ENCODE data around the gene PLCXD3. TPM values are rescaled to one million over a fixed set of nuclear protein-coding genes. Genes with fewer than 3 reads are reported as not detected.

The PLCXD3 gene
- total and polyA plus RNA-seq, 10 of the 15 experiments (the other 5 are each of a cell fraction or from before 2014, with no cell fraction given): not detected

GRCh38 chr5:41346609-41347008 is 163.8 kb downstream of the PLCXD3 start:
- BruUV-seq (replicated peaks): no TSS peak
- Histone ChIP-seq H3K4me1 (ENCODE audit: control insufficient read depth, insufficient read depth, low read length) (no peaks in the 10 kb centered on the region), H3K9ac (ENCODE audit: control insufficient read depth, insufficient read depth, low read length) (no peak overlapping the region), H3K9me3 (replicated peaks; ENCODE audit: control insufficient read depth, insufficient read depth, low read length) (no peaks in the 10 kb centered on the region), H3K79me2 (ENCODE audit: control insufficient read depth, insufficient read depth, low read length) (no peaks in the 10 kb centered on the region), H3K36me3 (ENCODE audit: control insufficient read depth in 2 of 2, insufficient read depth in 2 of 2, low read length in 1 of 2) (no peaks in the 10 kb centered on the region), H4K20me1 (ENCODE audit: control insufficient read depth, insufficient read depth) (no peaks in the 10 kb centered on the region), H3K27ac (ENCODE audit: control insufficient read depth, insufficient read depth) (no peak overlapping the region), H3K4me2 (ENCODE audit: control insufficient read depth, insufficient read depth) (no peak overlapping the region), H2AFZ (ENCODE audit: control insufficient read depth, low read depth, low read length) (no peak overlapping the region), H3K27me3 (replicated peaks in 1 of 2; ENCODE audit: control insufficient read depth in 2 of 2, insufficient read depth in 2 of 2, low read length in 1 of 2) (no peaks in the 10 kb centered on the region), H3K4me3 (no peak overlapping the region)
- intact Hi-C loops (cut with micrococcal nuclease; ENCODE audit: unreplicated experiment): no loop called here
- ChIA-PET SMC1A (ENCODE audit: uncharacterized antibody, unreplicated experiment) (no interaction called here), CTCF (interaction anchor here (1.1 to 1.3 kb wide), 2 partner anchors 74 to 442 kb away, joined by 3 read pairs; no protein-coding TSS in a partner anchor), POLR2A (no interaction called here), RAD21 (ENCODE audit: unreplicated experiment) (interaction anchor here (1.7 kb wide), 1 partner anchor 76 kb away, joined by 3 read pairs; no protein-coding TSS in a partner anchor)
- DNase-seq (ENCODE audit: low read depth, low spot score) (no peak), ATAC-seq (no peak), FAIRE-seq (no peak)
- TF ChIP-seq KLF5 (IDR thresholded peaks at IDR 0.05; ENCODE audit: partially characterized antibody): no peak
- TF ChIP-seq CTCF (IDR thresholded peaks at IDR 0.05 in 2 of 3, conservative IDR thresholded peaks at IDR 0.05 in 1 of 3; ENCODE audit: control insufficient read depth in 2 of 3, extremely low read depth in 1 of 3, insufficient read depth in 1 of 3, low read depth in 3 of 3, low read length in 3 of 3): peak in 1 of 3 experiments; percentile 5; a peak in 1 of 6 replicates
- in situ Hi-C loops (cut with MboI): no loop called here
- 0% methylated on average over 5 of the region's 5 CpGs for WGBS (ENCODE audit: insufficient coverage, insufficient replicate concordance, low lambda C conversion rate, missing lambda C conversion rate)

- BruUV-seq (replicated peaks): no TSS peak
Measured at GRCh38 chr5:41345295-41345694, 165.1 kb downstream of the PLCXD3 start.

More at GRCh38 chr5:41345295-41345694, 165.1 kb downstream of the PLCXD3 start:
- H3K9me3 ChIP-seq (replicated peaks; ENCODE audit: control insufficient read depth, insufficient read depth, low read length): no peaks in the 10 kb centered on the region
- in situ Hi-C loops (cut with MboI) (no loop called here), intact Hi-C loops (cut with micrococcal nuclease; ENCODE audit: unreplicated experiment) (no loop called here)
- ChIA-PET SMC1A (ENCODE audit: uncharacterized antibody, unreplicated experiment) (no interaction called here), RAD21 (ENCODE audit: unreplicated experiment) (interaction anchor here (0.6 kb wide), 1 partner anchor 179 kb away, joined by 3 read pairs; no protein-coding TSS in a partner anchor), POLR2A (no interaction called here), CTCF (no interaction called here)
- ATAC-seq (no peak), FAIRE-seq (no peak), DNase-seq (ENCODE audit: low read depth, low spot score) (no peak)
- TF ChIP-seq RAD51 (IDR thresholded peaks at IDR 0.05): no peak
- TF ChIP-seq POLR2A (IDR thresholded peaks at IDR 0.05; ENCODE audit: low read depth, low read length): no peak
- TF ChIP-seq YY1 (IDR thresholded peaks at IDR 0.05; ENCODE audit: low read depth, low read length): no peak
- TF ChIP-seq BACH1 (IDR thresholded peaks at IDR 0.05; ENCODE audit: borderline replicate concordance): no peak
- no peak overlapping the region for H3K4me2 ChIP-seq (ENCODE audit: control insufficient read depth, insufficient read depth)
- no peaks in the 10 kb centered on the region for H3K79me2 ChIP-seq (ENCODE audit: control insufficient read depth, insufficient read depth, low read length)
- no peak overlapping the region for H3K9ac ChIP-seq (ENCODE audit: control insufficient read depth, insufficient read depth, low read length)
- no peaks in the 10 kb centered on the region for H3K36me3 ChIP-seq (ENCODE audit: control insufficient read depth in 2 of 2, insufficient read depth in 2 of 2, low read length in 1 of 2)
- no peaks in the 10 kb centered on the region for H3K4me1 ChIP-seq (ENCODE audit: control insufficient read depth, insufficient read depth, low read length)
- H3K27ac ChIP-seq (ENCODE audit: control insufficient read depth, insufficient read depth): no peak overlapping the region
- no peaks in the 10 kb centered on the region for H3K27me3 ChIP-seq (replicated peaks in 1 of 2; ENCODE audit: control insufficient read depth in 2 of 2, insufficient read depth in 2 of 2, low read length in 1 of 2)
- no peak overlapping the region for H3K4me3 ChIP-seq
- WGBS (ENCODE audit: insufficient coverage, insufficient replicate concordance, low lambda C conversion rate, missing lambda C conversion rate): 4% methylated on average over 1 of the region's 1 CpG
- no peak overlapping the region for H2AFZ ChIP-seq (ENCODE audit: control insufficient read depth, low read depth, low read length)
- no peaks in the 10 kb centered on the region for H4K20me1 ChIP-seq (ENCODE audit: control insufficient read depth, insufficient read depth)
